HG02623 (cell line): Measurements from ENCODE around the gene MYRF.

Experiments
- ATAC-seq: cut with Tn5 transposase; IDR thresholded peaks from one replicate; pipeline ENCODE4 v1.9.1; 2021; ENCODE audit warnings: moderate library complexity; ENCODE audit not compliant: unreplicated experiment

Gene MYRF

GRCh38 chr11:61774411-61774810 is 22.0 kb downstream of the MYRF start:
- no peak for ATAC-seq

- ATAC-seq = no peak
These were observed 22.7 kb downstream of the MYRF start for GRCh38 chr11:61775106-61775505.

GRCh38 chr11:61775606-61776554 is 23.4 kb downstream of the MYRF start:
- no peak for ATAC-seq

- no peak for ATAC-seq
These were observed 24.2 kb downstream of the MYRF start for GRCh38 chr11:61776561-61777075.

- no peak for ATAC-seq
These were observed 25.0 kb downstream of the MYRF start for GRCh38 chr11:61777234-61778090.

- ATAC-seq = no peak
These were observed 26.0 kb downstream of the MYRF start for GRCh38 chr11:61778357-61778886.

GRCh38 chr11:61778920-61779650 is 26.6 kb downstream of the MYRF start:
- ATAC-seq = no peak

- no peak for ATAC-seq
These were observed 27.5 kb downstream of the MYRF start for GRCh38 chr11:61779666-61780525.

- no peak for ATAC-seq
These were observed 28.2 kb downstream of the MYRF start for GRCh38 chr11:61780581-61781162.

GRCh38 chr11:61781585-61781984 is 29.1 kb downstream of the MYRF start:
- no peak for ATAC-seq

- no peak for ATAC-seq
These were observed 29.9 kb downstream of the MYRF start for GRCh38 chr11:61782299-61782698.

- no peak for ATAC-seq
These were observed 30.4 kb downstream of the MYRF start for GRCh38 chr11:61782841-61783240.

- ATAC-seq = no peak
These were observed 31.5 kb downstream of the MYRF start for GRCh38 chr11:61783717-61784505.

GRCh38 chr11:61784506-61784805 is 32.0 kb downstream of the MYRF start:
- no peak for ATAC-seq

GRCh38 chr11:61785837-61786402 is 33.5 kb downstream of the MYRF start:
- no peak for ATAC-seq

- ATAC-seq = no peak
These were observed 35.6 kb downstream of the MYRF start for GRCh38 chr11:61787928-61788491.

- ATAC-seq = no peak
These were observed 39.4 kb downstream of the MYRF start for GRCh38 chr11:61791737-61792309.
